Bronchial epithelial cell (primary cell): ENCODE measurements around the gene HSPBAP1. TPM values are rescaled to one million over a fixed set of nuclear protein-coding genes. Genes with fewer than 3 reads are reported as not detected.

Source experiments
- DNase-seq: peaks from one replicate; pipeline ENCODE4 v3.0.0-alpha.2; 2010; ENCODE audit warnings: low read depth
- FAIRE-seq: peaks from 2 replicates; lab custom pipeline; 2011; peaks lifted over from hg19 to GRCh38; lab: Jason Lieb, UNC
- H3K27me3 ChIP-seq: 2 replicates; pipeline ENCODE4 v1.5.1; 2011; ENCODE audit warnings: low read length; ENCODE audit not compliant: control insufficient read depth, insufficient read depth
- H3K36me3 ChIP-seq: 2 replicates; pipeline ENCODE4 v1.5.1; 2011; ENCODE audit warnings: low read length; ENCODE audit not compliant: control insufficient read depth, insufficient read depth
- H3K4me3 ChIP-seq: 2 replicates; pipeline ENCODE4 v1.5.1; 2011; ENCODE audit warnings: mild to moderate bottlenecking, low read depth, low read length, control low read depth
- CTCF ChIP-seq: IDR thresholded peaks from 2 replicates; pipeline ENCODE4 v1.5.1; 2011; ENCODE audit warnings: mild to moderate bottlenecking, moderate library complexity, low read length, control low read depth, inconsistent platforms; ENCODE audit not compliant: insufficient read depth, severe bottlenecking
- total RNA-seq: library from RNA; depleted of rRNA; stranded (reverse); fragments of >200 nt; gene quantifications from 2 replicates; pipeline ENCODE4 v1.2.1, GENCODE V29; 2014

Gene HSPBAP1
- total RNA-seq, 1 donor from 2014 or later, result 11.3 TPM

GRCh38 chr3:122730240-122730639, 63.4 kb downstream of the HSPBAP1 start:
- TF ChIP-seq CTCF, result no peak
- Histone ChIP-seq H3K27me3 (no peaks in the 10 kb centered on the region), H3K36me3 (no peaks in the 10 kb centered on the region), H3K4me3 (no peak overlapping the region)
- FAIRE-seq, result peak; percentile 72
- no peak for DNase-seq

- TF ChIP-seq CTCF, result no peak
- DNase-seq (no peak), FAIRE-seq (peak; percentile 36)
- H3K27me3 ChIP-seq, result no peaks in the 10 kb centered on the region
- H3K36me3 ChIP-seq, result no peaks in the 10 kb centered on the region
- H3K4me3 ChIP-seq, result no peak overlapping the region
These were observed 64.7 kb downstream of the HSPBAP1 start for GRCh38 chr3:122728756-122729514.

GRCh38 chr3:122728186-122728585, 65.4 kb downstream of the HSPBAP1 start:
- Histone ChIP-seq H3K27me3 (no peaks in the 10 kb centered on the region), H3K36me3 (no peaks in the 10 kb centered on the region), H3K4me3 (no peak overlapping the region)
- DNase-seq (no peak), FAIRE-seq (no peak)
- no peak for TF ChIP-seq CTCF

- no peak for TF ChIP-seq CTCF
These were observed 65.9 kb downstream of the HSPBAP1 start for GRCh38 chr3:122727766-122728165.

GRCh38 chr3:122727294-122727693, 66.3 kb downstream of the HSPBAP1 start:
- H3K4me3 ChIP-seq, result no peak overlapping the region
- no peak for TF ChIP-seq CTCF
- H3K27me3 ChIP-seq, result no peaks in the 10 kb centered on the region
- H3K36me3 ChIP-seq, result no peaks in the 10 kb centered on the region
- FAIRE-seq, result no peak
- DNase-seq, result no peak

More at GRCh38 chr3:122727766-122728165, 65.9 kb downstream of the HSPBAP1 start:
- Histone ChIP-seq H3K36me3 (no peaks in the 10 kb centered on the region), H3K27me3 (no peaks in the 10 kb centered on the region), H3K4me3 (no peak overlapping the region)
- FAIRE-seq (no peak), DNase-seq (no peak)
